GM19238 (cell line): ENCODE results near the gene B3GALT6.

Experiments
- DNase-seq: peaks from one replicate; pipeline ENCODE4 v3.0.0; 2011; ENCODE audit warnings: low spot score; ENCODE audit not compliant: insufficient read length

B3GALT6 gene

GRCh38 chr1:1200876-1201810, 30.9 kb upstream of the B3GALT6 start:
- peak; percentile 76 for DNase-seq

- DNase-seq: no peak
Observed at GRCh38 chr1:1202831-1203560, 29.0 kb upstream of the B3GALT6 start.

- no peak for DNase-seq
Observed at GRCh38 chr1:1203561-1204424, 28.2 kb upstream of the B3GALT6 start.

GRCh38 chr1:1204425-1204920, 27.6 kb upstream of the B3GALT6 start:
- DNase-seq: no peak

GRCh38 chr1:1204998-1205768, 26.9 kb upstream of the B3GALT6 start:
- no peak for DNase-seq

- DNase-seq: no peak
Observed at GRCh38 chr1:1205769-1206375, 26.2 kb upstream of the B3GALT6 start.

- no peak for DNase-seq
Observed at GRCh38 chr1:1206376-1206965, 25.6 kb upstream of the B3GALT6 start, which contains the start of gene TNFRSF18. TNFRSF18 (minus strand) TSS chr1:1206592; CDS start chr1:1206571, 21 bp downstream.

- DNase-seq: no peak
Observed at GRCh38 chr1:1206966-1207531, 25.0 kb upstream of the B3GALT6 start.

GRCh38 chr1:1207571-1207892, 24.5 kb upstream of the B3GALT6 start:
- no peak for DNase-seq

- DNase-seq: peak; percentile 50
Observed at GRCh38 chr1:1208713-1209433, 23.2 kb upstream of the B3GALT6 start.

- DNase-seq: no peak
Observed at GRCh38 chr1:1210726-1211540, 21.1 kb upstream of the B3GALT6 start.

- no peak for DNase-seq
Observed at GRCh38 chr1:1211541-1212441, 20.2 kb upstream of the B3GALT6 start.

- peak; percentile 69 for DNase-seq
Observed at GRCh38 chr1:1212780-1213344, 19.2 kb upstream of the B3GALT6 start.

GRCh38 chr1:1213345-1214265, 18.4 kb upstream of the B3GALT6 start, which contains the start of gene TNFRSF4:
TNFRSF4 (minus strand) TSS chr1:1214153; CDS start chr1:1214127, 26 bp downstream.
- DNase-seq: no peak

- DNase-seq: no peak
Observed at GRCh38 chr1:1215080-1215676, 16.9 kb upstream of the B3GALT6 start.
